HG03139 (cell line): ENCODE data around the gene TMEFF2.
"Not testable (repeated sequence)": the region's sequence is repeated elsewhere in the genome, so short reads cannot be mapped to it uniquely, and the experiment has no call there.

ENCODE experiments used
- ATAC-seq: cut with Tn5 transposase; IDR thresholded peaks from one replicate; pipeline ENCODE4 v1.9.1; 2021; ENCODE audit not compliant: unreplicated experiment

Gene TMEFF2

GRCh38 chr2:191941376-191941929 is 253.3 kb downstream of the TMEFF2 start:
- no peak for ATAC-seq

GRCh38 chr2:191938779-191939178 is 256.0 kb downstream of the TMEFF2 start:
- ATAC-seq: no peak

- ATAC-seq: no peak
Observed at GRCh38 chr2:191936882-191937405, 257.8 kb downstream of the TMEFF2 start.

GRCh38 chr2:191935247-191935646 is 259.5 kb downstream of the TMEFF2 start:
- no peak for ATAC-seq

- peak; percentile 70 for ATAC-seq
Observed at GRCh38 chr2:191933307-191934105, 261.2 kb downstream of the TMEFF2 start.

GRCh38 chr2:191932286-191932685 is 262.4 kb downstream of the TMEFF2 start:
- ATAC-seq: no peak

GRCh38 chr2:191931329-191931728 is 263.4 kb downstream of the TMEFF2 start:
- ATAC-seq: no peak

GRCh38 chr2:191930205-191930604 is 264.5 kb downstream of the TMEFF2 start:
- ATAC-seq: no peak

GRCh38 chr2:191929288-191929687 is 265.4 kb downstream of the TMEFF2 start:
- ATAC-seq: no peak

- ATAC-seq: no peak
Observed at GRCh38 chr2:191927991-191928390, 266.7 kb downstream of the TMEFF2 start.

GRCh38 chr2:191927319-191927867 is 267.3 kb downstream of the TMEFF2 start:
- no peak for ATAC-seq

GRCh38 chr2:191926671-191927070 is 268.1 kb downstream of the TMEFF2 start:
- ATAC-seq: no peak

GRCh38 chr2:191923652-191923997 is 271.1 kb downstream of the TMEFF2 start:
- no peak for ATAC-seq

GRCh38 chr2:191922736-191923651 is 271.7 kb downstream of the TMEFF2 start:
- peak; percentile 93 for ATAC-seq

GRCh38 chr2:191921650-191922049 is 273.1 kb downstream of the TMEFF2 start:
- not testable (repeated sequence) for ATAC-seq

GRCh38 chr2:191920502-191920901 is 274.2 kb downstream of the TMEFF2 start:
- no peak for ATAC-seq

- ATAC-seq: no peak
Observed at GRCh38 chr2:191917967-191918651, 276.6 kb downstream of the TMEFF2 start.

- no peak for ATAC-seq
Observed at GRCh38 chr2:191917430-191917881, 277.3 kb downstream of the TMEFF2 start.

- ATAC-seq: no peak
Observed at GRCh38 chr2:191916826-191917225, 277.9 kb downstream of the TMEFF2 start.

GRCh38 chr2:191915750-191916149 is 279.0 kb downstream of the TMEFF2 start:
- ATAC-seq: no peak
